HFF-Myc (cell line): Measurements from ENCODE around the gene SRGAP1.

Source experiments
- DNase-seq: peaks from one replicate; pipeline ENCODE4 v3.0.0-alpha.2; 2011; ENCODE audit warnings: low read depth; ENCODE audit errors: extremely low read depth
- H3K4me3 ChIP-seq: replicated peaks from 2 replicates; pipeline ENCODE4 v1.5.1; 2011; ENCODE audit warnings: low read depth, mild to moderate bottlenecking, control low read depth, low read length
- TF ChIP-seq, protein P1 (sequence below): IDR thresholded peaks from 2 replicates; pipeline ENCODE4 v1.5.1; 2012; ENCODE audit warnings: mild to moderate bottlenecking, low read depth, low read length, control low read depth; ENCODE audit errors: missing control alignments

SRGAP1 gene

GRCh38 chr12:63981343-63981742, 136.8 kb downstream of the SRGAP1 start:
- TF ChIP-seq, protein P1, sequence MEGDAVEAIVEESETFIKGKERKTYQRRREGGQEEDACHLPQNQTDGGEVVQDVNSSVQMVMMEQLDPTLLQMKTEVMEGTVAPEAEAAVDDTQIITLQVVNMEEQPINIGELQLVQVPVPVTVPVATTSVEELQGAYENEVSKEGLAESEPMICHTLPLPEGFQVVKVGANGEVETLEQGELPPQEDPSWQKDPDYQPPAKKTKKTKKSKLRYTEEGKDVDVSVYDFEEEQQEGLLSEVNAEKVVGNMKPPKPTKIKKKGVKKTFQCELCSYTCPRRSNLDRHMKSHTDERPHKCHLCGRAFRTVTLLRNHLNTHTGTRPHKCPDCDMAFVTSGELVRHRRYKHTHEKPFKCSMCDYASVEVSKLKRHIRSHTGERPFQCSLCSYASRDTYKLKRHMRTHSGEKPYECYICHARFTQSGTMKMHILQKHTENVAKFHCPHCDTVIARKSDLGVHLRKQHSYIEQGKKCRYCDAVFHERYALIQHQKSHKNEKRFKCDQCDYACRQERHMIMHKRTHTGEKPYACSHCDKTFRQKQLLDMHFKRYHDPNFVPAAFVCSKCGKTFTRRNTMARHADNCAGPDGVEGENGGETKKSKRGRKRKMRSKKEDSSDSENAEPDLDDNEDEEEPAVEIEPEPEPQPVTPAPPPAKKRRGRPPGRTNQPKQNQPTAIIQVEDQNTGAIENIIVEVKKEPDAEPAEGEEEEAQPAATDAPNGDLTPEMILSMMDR, result no peak
- DNase-seq, result no peak
- H3K4me3 ChIP-seq, result no peak overlapping the region

DNA sequence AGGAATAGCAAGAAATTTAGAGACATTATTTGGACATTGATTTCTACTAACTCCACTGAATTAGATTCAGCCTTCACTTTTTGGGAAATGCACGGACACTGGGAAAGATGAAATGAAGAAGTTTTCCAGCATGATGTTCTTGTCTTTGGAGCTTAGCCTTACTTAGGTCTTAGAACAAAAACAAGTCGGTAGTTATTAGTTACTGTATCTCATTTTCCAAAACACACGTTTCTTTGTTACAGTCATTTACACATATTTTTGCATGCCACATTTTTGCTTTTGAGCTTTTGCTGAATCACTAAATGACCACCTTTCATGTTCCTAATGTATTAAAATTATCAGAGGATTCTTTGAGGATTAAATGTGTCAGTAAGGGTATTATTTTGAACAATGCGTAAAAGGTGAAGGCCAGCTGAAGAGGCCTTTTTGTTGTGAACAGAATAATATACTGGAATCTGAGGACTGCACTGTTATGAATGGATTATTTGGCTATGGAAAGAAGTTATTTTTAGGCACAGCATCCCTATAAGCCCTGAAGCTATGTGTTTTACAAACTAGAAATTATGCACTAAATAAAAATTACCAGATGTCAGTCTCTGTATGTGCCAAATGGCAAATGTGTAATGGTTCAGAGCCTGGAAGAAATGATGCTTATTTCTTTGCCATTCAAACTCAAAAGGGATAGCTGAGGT, 138.2 kb downstream of the SRGAP1 start:
- no peak overlapping the region for H3K4me3 ChIP-seq
- no peak for DNase-seq
- TF ChIP-seq, protein P1, result no peak

DNA sequence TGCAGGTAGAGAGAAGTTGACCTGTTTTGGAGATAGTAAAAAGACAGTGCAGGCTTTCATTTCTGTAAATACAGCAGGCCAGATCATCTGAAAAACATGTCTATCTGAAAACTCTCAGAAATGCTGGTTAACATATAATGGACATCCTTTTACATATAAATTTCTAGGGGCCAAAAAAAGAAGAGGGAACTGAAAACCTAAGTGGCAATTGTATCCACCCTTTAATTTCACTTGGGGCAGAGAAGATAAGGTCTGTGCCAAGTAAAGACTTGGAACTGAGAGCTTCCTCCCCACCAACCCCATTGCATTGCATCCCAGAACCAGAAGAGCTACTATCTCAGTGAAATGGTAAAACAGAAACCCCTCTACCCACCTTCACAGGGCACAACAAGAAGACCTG, 141.0 kb downstream of the SRGAP1 start:
- TF ChIP-seq, protein P1, result no peak
- H3K4me3 ChIP-seq, result no peak overlapping the region
- DNase-seq, result no peak

- TF ChIP-seq, protein P1, result no peak
- no peak overlapping the region for H3K4me3 ChIP-seq
- no peak for DNase-seq
Observed at GRCh38 chr12:63985945-63986344, 141.4 kb downstream of the SRGAP1 start.

DNA sequence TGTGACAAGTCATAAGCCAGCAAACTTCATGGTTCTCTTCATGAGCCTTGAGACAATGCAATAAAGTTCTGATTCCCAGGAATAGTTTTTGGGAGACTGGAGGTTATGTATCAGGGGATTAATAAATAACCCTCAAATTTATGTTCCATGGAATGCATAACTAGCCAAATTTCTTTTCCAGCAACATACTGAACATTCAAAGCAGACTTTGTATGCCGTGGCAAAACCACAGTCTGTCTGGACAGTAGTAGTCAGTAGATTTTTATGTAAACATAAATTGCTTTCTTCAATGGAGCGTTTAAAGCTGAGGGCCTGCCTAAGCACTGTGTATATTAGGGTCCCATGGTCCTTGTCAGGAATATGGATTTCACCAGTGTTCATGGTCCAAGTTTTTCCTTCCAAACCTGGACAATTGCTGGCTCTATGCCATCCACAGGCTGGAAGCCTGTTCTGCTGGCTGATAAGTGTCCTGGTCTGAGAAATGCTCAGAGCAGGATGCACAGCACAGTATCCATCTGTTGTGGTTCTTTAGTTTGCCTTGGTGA, 144.9 kb downstream of the SRGAP1 start:
- H3K4me3 ChIP-seq, result no peak overlapping the region
- no peak for DNase-seq
- TF ChIP-seq, protein P1, result no peak

DNA sequence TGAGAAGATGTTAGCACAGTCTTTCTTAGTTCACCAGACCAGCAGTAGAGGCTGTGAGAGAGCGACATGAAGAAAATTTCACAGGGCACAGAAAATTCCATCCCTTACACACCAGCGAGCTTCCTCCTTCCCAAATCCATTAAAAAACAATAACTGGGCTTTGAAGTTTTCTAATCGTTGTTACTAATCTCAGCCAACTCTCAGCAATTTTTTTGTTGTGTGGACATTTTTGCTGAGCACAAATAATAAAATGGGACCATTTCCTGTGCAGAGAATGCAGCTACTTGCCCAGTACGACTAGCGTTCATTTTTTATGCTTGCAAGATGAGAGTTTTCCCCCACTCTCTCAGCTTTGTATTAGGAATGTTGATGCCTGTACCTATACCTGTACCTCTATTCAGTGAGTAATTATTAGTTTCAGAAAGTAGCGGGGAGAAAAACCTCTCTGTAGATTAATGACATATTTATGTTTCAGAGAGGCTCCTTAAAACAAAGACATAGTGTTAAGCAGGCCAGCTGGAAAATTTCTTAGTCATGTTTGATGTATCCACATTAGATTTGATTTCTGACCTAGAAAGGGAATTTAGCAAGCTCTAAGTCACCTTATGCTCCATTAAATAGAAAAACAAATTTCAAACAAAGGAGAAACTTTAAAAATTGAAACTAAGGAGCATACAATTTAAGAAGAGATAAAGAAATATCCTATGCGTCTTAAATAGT, 146.5 kb downstream of the SRGAP1 start:
- DNase-seq, result no peak
- H3K4me3 ChIP-seq, result no peak overlapping the region
- TF ChIP-seq, protein P1, result no peak
